22Rv1 (cell line): ENCODE results near the gene SLC6A4.
"Not testable (repeated sequence)": the region's sequence is repeated elsewhere in the genome, so short reads cannot be mapped to it uniquely, and the experiment has no call there.

Source experiments
- CTCF ChIP-seq: fragments of 450-650 bp; IDR thresholded peaks from 2 replicates; pipeline ENCODE4 v1.5.1; 2017; ENCODE audit warnings: mild to moderate bottlenecking
- ZFX ChIP-seq: fragments of 450-650 bp; IDR thresholded peaks from 2 replicates; pipeline ENCODE4 v1.6.1; 2017; ENCODE audit warnings: antibody characterized with exemption, borderline replicate concordance

- TF ChIP-seq CTCF, ZFX: not testable (repeated sequence)
Measured at GRCh38 chr17:30200656-30201055, 34.8 kb downstream of the SLC6A4 start.
